Erythroblast (primary cell): Measurements from ENCODE around the gene POLA2.

Source experiments
- GATA1 ChIP-seq: IDR thresholded peaks from 2 replicates; pipeline ENCODE4 v1.6.1; 2011; ENCODE audit warnings: low read depth, mild to moderate bottlenecking, control low read depth, low read length, moderate library complexity
- POLR2A ChIP-seq: IDR thresholded peaks from 2 replicates; pipeline ENCODE4 v1.6.1; 2011; ENCODE audit warnings: mild to moderate bottlenecking, low read length

DNA sequence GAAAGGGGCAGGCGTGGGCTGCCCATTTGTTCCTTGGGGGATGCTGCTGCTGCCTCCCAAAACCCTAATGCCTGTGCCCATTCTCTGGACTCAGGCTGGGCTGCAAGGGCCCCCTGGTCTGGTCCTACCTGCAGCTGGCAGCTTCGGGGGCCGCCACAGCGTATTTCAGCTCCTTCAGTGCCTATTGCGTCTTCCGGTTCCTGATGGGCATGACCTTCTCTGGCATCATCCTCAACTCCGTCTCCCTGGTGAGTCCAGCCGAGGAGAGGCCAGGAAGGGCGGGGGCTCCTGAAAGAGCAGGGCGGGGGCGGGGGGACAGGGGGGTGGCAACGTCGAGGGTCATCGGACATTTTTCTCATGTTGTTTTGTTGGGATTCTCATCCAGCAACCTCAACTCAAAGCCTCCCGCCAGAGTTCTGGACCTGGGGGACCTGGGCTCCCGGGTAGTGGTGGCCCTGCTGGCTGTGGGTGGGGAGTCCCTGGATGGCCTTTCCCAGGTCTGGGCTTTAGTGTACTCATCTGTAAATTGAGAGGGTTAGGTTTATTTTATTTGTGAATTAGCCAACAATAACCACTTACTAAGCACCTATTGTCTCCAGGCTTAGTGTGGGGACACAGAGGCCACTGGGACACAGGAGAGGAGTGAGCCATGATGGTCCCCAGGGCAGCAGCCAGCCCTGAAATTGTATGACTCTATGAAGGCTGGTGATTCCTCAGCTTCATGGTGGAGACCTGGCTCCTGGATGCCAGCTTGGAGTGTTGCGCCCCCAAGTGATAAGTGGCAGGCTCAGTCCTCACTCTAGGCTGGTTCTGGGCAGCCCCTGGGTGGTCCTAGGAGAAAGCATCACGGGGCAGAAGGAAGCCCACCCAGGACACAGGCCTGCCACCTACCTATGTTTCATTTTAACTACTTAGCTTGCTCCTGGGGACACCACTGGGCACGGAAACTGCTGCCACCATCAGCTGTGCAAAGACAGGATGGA, 44.0 kb upstream of the POLA2 start:
- no peak for TF ChIP-seq POLR2A
- TF ChIP-seq GATA1 = no peak
